ENCODE results near the gene AMMECR1. TPM values are rescaled to one million over a fixed set of nuclear protein-coding genes. Genes with fewer than 3 reads are reported as not detected.

AMMECR1 gene
- total and polyA plus RNA-seq, 2 experiments from 2014 or later: 15.3 to 17.1 TPM

- Histone ChIP-seq H3K4me1 (ENCODE audit: insufficient read depth) (peaks cover 33% of the 10 kb centered on the region), H3K9me2 (ENCODE audit: insufficient read depth) (no peaks in the 10 kb centered on the region), H3F3A (ENCODE audit: insufficient read depth) (peaks cover 25% of the 10 kb centered on the region), H3K36me3 (ENCODE audit: low read depth) (no peaks in the 10 kb centered on the region), H2AFZ (no peak overlapping the region), H4K20me1 (ENCODE audit: insufficient read depth) (no peaks in the 10 kb centered on the region), H3K9me3 (ENCODE audit: low read depth) (no peaks in the 10 kb centered on the region), H3K27me3 (replicated peaks; ENCODE audit: insufficient read depth) (no peaks in the 10 kb centered on the region), H3K79me2 (ENCODE audit: insufficient read depth) (no peaks in the 10 kb centered on the region), H3K4me3 (no peak overlapping the region), H3K27ac (peak overlapping the region; percentile 92), H3K9ac (peak overlapping the region; percentile 66), H3K4me2 (ENCODE audit: unreplicated experiment) (peak overlapping the region; percentile 18)
- in situ Hi-C loops (cut with MboI): no loop called here
- WGBS, 2 experiments (ENCODE audit: low coverage in 1 of 2, low lambda C conversion rate in 2 of 2, missing lambda C conversion rate in 2 of 2): 50 to 72% methylated on average over 2 to 4 of the region's 5 CpGs
- peak; percentile 84 for DNase-seq
- TF ChIP-seq EZH2 (IDR thresholded peaks at IDR 0.05; ENCODE audit: insufficient read depth, poor library complexity, severe bottlenecking): no peak
- TF ChIP-seq EZH2phosphoT487 (IDR thresholded peaks at IDR 0.05; ENCODE audit: insufficient read depth, low read depth): no peak
Observed at GRCh38 chrX:110180176-110180927, 137.5 kb downstream of the AMMECR1 start.

- Histone ChIP-seq H3F3A (ENCODE audit: insufficient read depth) (peaks cover 25% of the 10 kb centered on the region), H3K4me3 (no peak overlapping the region), H3K4me1 (ENCODE audit: insufficient read depth) (peaks cover 33% of the 10 kb centered on the region), H3K9me3 (ENCODE audit: low read depth) (no peaks in the 10 kb centered on the region), H3K79me2 (ENCODE audit: insufficient read depth) (no peaks in the 10 kb centered on the region), H3K9ac (no peak overlapping the region), H3K27ac (no peak overlapping the region), H2AFZ (no peak overlapping the region), H3K9me2 (ENCODE audit: insufficient read depth) (no peaks in the 10 kb centered on the region), H4K20me1 (ENCODE audit: insufficient read depth) (no peaks in the 10 kb centered on the region), H3K4me2 (ENCODE audit: unreplicated experiment) (no peak overlapping the region), H3K36me3 (ENCODE audit: low read depth) (no peaks in the 10 kb centered on the region), H3K27me3 (replicated peaks; ENCODE audit: insufficient read depth) (no peaks in the 10 kb centered on the region)
- WGBS, 2 experiments (ENCODE audit: low coverage in 1 of 2, low lambda C conversion rate in 2 of 2, missing lambda C conversion rate in 2 of 2): 94 to 98% methylated on average over 4 to 5 of the region's 5 CpGs
- TF ChIP-seq EZH2 (IDR thresholded peaks at IDR 0.05; ENCODE audit: insufficient read depth, poor library complexity, severe bottlenecking): no peak
- no peak for TF ChIP-seq EZH2phosphoT487 (IDR thresholded peaks at IDR 0.05; ENCODE audit: insufficient read depth, low read depth)
- no peak for DNase-seq
- in situ Hi-C loops (cut with MboI): no loop called here
Observed at GRCh38 chrX:110178179-110178865, 139.6 kb downstream of the AMMECR1 start.

- Histone ChIP-seq H3K9me2 (ENCODE audit: insufficient read depth) (no peaks in the 10 kb centered on the region), H2AFZ (no peak overlapping the region)
- WGBS, 2 experiments (ENCODE audit: low coverage in 1 of 2, low lambda C conversion rate in 2 of 2, missing lambda C conversion rate in 2 of 2): 84 to 100% methylated on average over 2 to 3 of the region's 3 CpGs
Observed at GRCh38 chrX:110175696-110176095, 142.2 kb downstream of the AMMECR1 start.

GRCh38 chrX:110175146-110175545, 142.7 kb downstream of the AMMECR1 start:
- no peaks in the 10 kb centered on the region for H3K9me3 ChIP-seq (ENCODE audit: low read depth)
- H3K4me1 ChIP-seq (ENCODE audit: insufficient read depth): peaks cover 6% of the 10 kb centered on the region
- H3K79me2 ChIP-seq (ENCODE audit: insufficient read depth): no peaks in the 10 kb centered on the region
- H3F3A ChIP-seq (ENCODE audit: insufficient read depth): 0 out of 2 replicates have a peak, but pooled peaks cover 8% of the 10 kb centered on the region
- H3K36me3 ChIP-seq (ENCODE audit: low read depth): no peaks in the 10 kb centered on the region
- no peaks in the 10 kb centered on the region for H3K9me2 ChIP-seq (ENCODE audit: insufficient read depth)
- no peak for DNase-seq
- no peak for TF ChIP-seq EZH2 (IDR thresholded peaks at IDR 0.05; ENCODE audit: insufficient read depth, poor library complexity, severe bottlenecking)
- TF ChIP-seq EZH2phosphoT487 (IDR thresholded peaks at IDR 0.05; ENCODE audit: insufficient read depth, low read depth): no peak
- no peak overlapping the region for H3K9ac ChIP-seq
- no peak overlapping the region for H3K4me2 ChIP-seq (ENCODE audit: unreplicated experiment)
- no peak overlapping the region for H3K27ac ChIP-seq
- no peaks in the 10 kb centered on the region for H3K27me3 ChIP-seq (replicated peaks; ENCODE audit: insufficient read depth)
- H4K20me1 ChIP-seq (ENCODE audit: insufficient read depth): no peaks in the 10 kb centered on the region
- in situ Hi-C loops (cut with MboI): no loop called here
- H3K4me3 ChIP-seq: no peak overlapping the region
- H2AFZ ChIP-seq: no peak overlapping the region
- WGBS, 2 experiments (ENCODE audit: low coverage in 1 of 2, low lambda C conversion rate in 2 of 2, missing lambda C conversion rate in 2 of 2): 61 to 67% methylated on average over 3 to 4 of the region's 4 CpGs

More at GRCh38 chrX:110175696-110176095, 142.2 kb downstream of the AMMECR1 start:
- Histone ChIP-seq H3K36me3 (ENCODE audit: low read depth) (no peaks in the 10 kb centered on the region), H3K79me2 (ENCODE audit: insufficient read depth) (no peaks in the 10 kb centered on the region), H3K4me1 (ENCODE audit: insufficient read depth) (peaks cover 10% of the 10 kb centered on the region), H3K27me3 (replicated peaks; ENCODE audit: insufficient read depth) (no peaks in the 10 kb centered on the region), H3K4me2 (ENCODE audit: unreplicated experiment) (no peak overlapping the region), H3K27ac (no peak overlapping the region), H3K9me3 (ENCODE audit: low read depth) (no peaks in the 10 kb centered on the region), H3F3A (ENCODE audit: insufficient read depth) (peaks cover 12% of the 10 kb centered on the region; the same call in 1 of the 2 replicates), H4K20me1 (ENCODE audit: insufficient read depth) (no peaks in the 10 kb centered on the region), H3K9ac (no peak overlapping the region), H3K4me3 (no peak overlapping the region)
- TF ChIP-seq EZH2phosphoT487 (IDR thresholded peaks at IDR 0.05; ENCODE audit: insufficient read depth, low read depth): no peak
- no peak for TF ChIP-seq EZH2 (IDR thresholded peaks at IDR 0.05; ENCODE audit: insufficient read depth, poor library complexity, severe bottlenecking)
- no peak for DNase-seq
- in situ Hi-C loops (cut with MboI): no loop called here

All from GM23248 (cell line).